Esophagus muscularis mucosa (tissue), 3 donors: ENCODE data around the gene CAMK1.

ENCODE experiments used
- POLR2A ChIP-seq: fragments of 450-650 bp; IDR thresholded peaks from one replicate; pipeline ENCODE4 v1.6.1; 2017; ENCODE audit warnings: antibody characterized with exemption, moderate library complexity, mild to moderate bottlenecking, low read depth
- TF ChIP-seq, protein P1 (sequence below), 3 experiments: fragments of 200-600 bp in 2 of 3; fragments of 450-650 bp in 1 of 3; sonication (generic) in 2 of 3; IDR thresholded peaks; one replicate each; pipeline ENCODE4 v1.5.1; 2017 to 2019; ENCODE audit warnings: antibody characterized with exemption in 3 of 3, mild to moderate bottlenecking in 2 of 3, moderate library complexity in 1 of 3

DNA sequence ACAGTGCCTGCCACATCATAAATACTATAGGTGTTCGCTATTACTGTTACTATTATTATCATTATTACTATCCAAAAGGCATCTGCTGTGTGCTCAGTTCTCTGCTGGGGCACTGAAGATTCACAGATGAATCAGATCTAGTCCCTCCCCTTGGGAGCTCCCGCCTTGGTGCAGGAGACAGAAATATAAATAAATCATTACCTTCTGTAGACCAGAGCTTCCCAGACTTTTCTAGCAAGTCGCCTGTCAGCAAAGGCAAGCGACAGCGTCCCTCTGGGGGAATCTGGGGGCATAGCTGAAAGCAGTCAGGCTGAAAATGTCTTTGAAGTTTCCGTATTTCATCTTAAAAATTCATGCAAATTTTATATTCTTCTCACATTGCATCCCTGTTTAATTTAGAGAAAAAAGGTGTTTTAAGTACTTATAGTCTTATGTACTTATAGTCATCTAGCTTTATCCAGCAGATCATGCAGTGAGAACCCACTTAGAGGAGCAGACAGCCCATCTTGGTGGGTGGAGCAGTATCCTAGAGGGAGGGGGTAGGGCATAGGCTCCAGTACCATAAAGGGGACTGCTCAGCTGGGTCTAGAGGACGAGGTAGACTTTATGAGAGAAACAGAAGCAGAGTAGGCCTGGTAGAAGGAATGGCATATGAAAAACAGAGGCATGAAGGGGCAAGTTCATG, 48.6 kb downstream of the CAMK1 start:
- no peak for TF ChIP-seq POLR2A
- TF ChIP-seq, protein P1, sequence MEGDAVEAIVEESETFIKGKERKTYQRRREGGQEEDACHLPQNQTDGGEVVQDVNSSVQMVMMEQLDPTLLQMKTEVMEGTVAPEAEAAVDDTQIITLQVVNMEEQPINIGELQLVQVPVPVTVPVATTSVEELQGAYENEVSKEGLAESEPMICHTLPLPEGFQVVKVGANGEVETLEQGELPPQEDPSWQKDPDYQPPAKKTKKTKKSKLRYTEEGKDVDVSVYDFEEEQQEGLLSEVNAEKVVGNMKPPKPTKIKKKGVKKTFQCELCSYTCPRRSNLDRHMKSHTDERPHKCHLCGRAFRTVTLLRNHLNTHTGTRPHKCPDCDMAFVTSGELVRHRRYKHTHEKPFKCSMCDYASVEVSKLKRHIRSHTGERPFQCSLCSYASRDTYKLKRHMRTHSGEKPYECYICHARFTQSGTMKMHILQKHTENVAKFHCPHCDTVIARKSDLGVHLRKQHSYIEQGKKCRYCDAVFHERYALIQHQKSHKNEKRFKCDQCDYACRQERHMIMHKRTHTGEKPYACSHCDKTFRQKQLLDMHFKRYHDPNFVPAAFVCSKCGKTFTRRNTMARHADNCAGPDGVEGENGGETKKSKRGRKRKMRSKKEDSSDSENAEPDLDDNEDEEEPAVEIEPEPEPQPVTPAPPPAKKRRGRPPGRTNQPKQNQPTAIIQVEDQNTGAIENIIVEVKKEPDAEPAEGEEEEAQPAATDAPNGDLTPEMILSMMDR (IDR thresholded peaks at IDR 0.05), result no peak
